Measurements from ENCODE around the gene MAP3K15.

Gene MAP3K15

GRCh38 chrX:19543020-19543715 lies 27.9 kb upstream of the MAP3K15 start:
- DNase-seq (ENCODE audit: insufficient read length, low spot score) (no peak), FAIRE-seq (no peak)

GRCh38 chrX:19541931-19542330 lies 26.6 kb upstream of the MAP3K15 start:
- no peak for DNase-seq (ENCODE audit: insufficient read length, low spot score)
- TF ChIP-seq TAF1 (IDR thresholded peaks at IDR 0.05; ENCODE audit: low read depth, low read length) (no peak), SPI1 (IDR thresholded peaks at IDR 0.05; ENCODE audit: low read depth, low read length) (no peak), POLR2A (IDR thresholded peaks at IDR 0.05; ENCODE audit: low read depth, low read length) (no peak), POLR2AphosphoS5 (IDR thresholded peaks at IDR 0.05; ENCODE audit: low read depth, low read length) (no peak), PAX5 (IDR thresholded peaks at IDR 0.05; ENCODE audit: insufficient read depth, low read length, severe bottlenecking) (no peak), POU2F2 (IDR thresholded peaks at IDR 0.05; ENCODE audit: low read depth, low read length) (no peak)
- no peak for FAIRE-seq

More at GRCh38 chrX:19543020-19543715, 27.9 kb upstream of the MAP3K15 start:
- no peak for TF ChIP-seq POLR2A (IDR thresholded peaks at IDR 0.05; ENCODE audit: low read depth, low read length)
- no peak for TF ChIP-seq PAX5 (IDR thresholded peaks at IDR 0.05; ENCODE audit: insufficient read depth, low read length, severe bottlenecking)
- no peak for TF ChIP-seq SPI1 (IDR thresholded peaks at IDR 0.05; ENCODE audit: low read depth, low read length)
- no peak for TF ChIP-seq POU2F2 (IDR thresholded peaks at IDR 0.05; ENCODE audit: low read depth, low read length)
- no peak for TF ChIP-seq POLR2AphosphoS5 (IDR thresholded peaks at IDR 0.05; ENCODE audit: low read depth, low read length)

DNA sequence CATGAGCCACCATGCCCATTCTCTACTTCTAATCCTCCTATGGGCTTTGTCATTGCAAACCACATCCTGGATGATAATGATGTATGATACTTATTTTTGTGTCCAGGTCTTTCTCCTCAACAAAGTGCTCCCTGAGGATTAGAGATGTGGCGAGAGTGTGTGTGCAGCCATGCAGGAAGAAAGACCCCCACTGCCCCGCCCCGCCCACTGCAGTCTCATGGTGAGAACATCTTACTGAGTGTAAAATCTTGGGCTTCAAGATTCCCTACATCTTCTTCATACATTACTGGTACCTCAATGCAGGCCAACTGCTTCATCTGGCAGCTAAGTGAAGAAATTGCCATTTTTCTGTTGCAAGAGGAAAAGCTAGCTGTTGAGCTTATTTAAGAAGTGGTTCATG lies 25.9 kb upstream of the MAP3K15 start:
- TF ChIP-seq PAX5 (IDR thresholded peaks at IDR 0.05; ENCODE audit: insufficient read depth, low read length, severe bottlenecking) (no peak), POLR2AphosphoS5 (IDR thresholded peaks at IDR 0.05; ENCODE audit: low read depth, low read length) (no peak), SPI1 (IDR thresholded peaks at IDR 0.05; ENCODE audit: low read depth, low read length) (no peak), TAF1 (IDR thresholded peaks at IDR 0.05; ENCODE audit: low read depth, low read length) (no peak), POLR2A (IDR thresholded peaks at IDR 0.05; ENCODE audit: low read depth, low read length) (no peak), POU2F2 (IDR thresholded peaks at IDR 0.05; ENCODE audit: low read depth, low read length) (no peak)
- DNase-seq (ENCODE audit: insufficient read length, low spot score), result no peak
- no peak for FAIRE-seq

- no peak for FAIRE-seq
- DNase-seq (ENCODE audit: insufficient read length, low spot score), result no peak
- TF ChIP-seq TAF1 (IDR thresholded peaks at IDR 0.05; ENCODE audit: low read depth, low read length), result no peak
- no peak for TF ChIP-seq SPI1 (IDR thresholded peaks at IDR 0.05; ENCODE audit: low read depth, low read length)
- TF ChIP-seq POLR2AphosphoS5 (IDR thresholded peaks at IDR 0.05; ENCODE audit: low read depth, low read length), result no peak
- no peak for TF ChIP-seq PAX5 (IDR thresholded peaks at IDR 0.05; ENCODE audit: insufficient read depth, low read length, severe bottlenecking)
- TF ChIP-seq POLR2A (IDR thresholded peaks at IDR 0.05; ENCODE audit: low read depth, low read length), result no peak
- TF ChIP-seq POU2F2 (IDR thresholded peaks at IDR 0.05; ENCODE audit: low read depth, low read length), result no peak
Measured at GRCh38 chrX:19540076-19540475, 24.8 kb upstream of the MAP3K15 start.

DNA sequence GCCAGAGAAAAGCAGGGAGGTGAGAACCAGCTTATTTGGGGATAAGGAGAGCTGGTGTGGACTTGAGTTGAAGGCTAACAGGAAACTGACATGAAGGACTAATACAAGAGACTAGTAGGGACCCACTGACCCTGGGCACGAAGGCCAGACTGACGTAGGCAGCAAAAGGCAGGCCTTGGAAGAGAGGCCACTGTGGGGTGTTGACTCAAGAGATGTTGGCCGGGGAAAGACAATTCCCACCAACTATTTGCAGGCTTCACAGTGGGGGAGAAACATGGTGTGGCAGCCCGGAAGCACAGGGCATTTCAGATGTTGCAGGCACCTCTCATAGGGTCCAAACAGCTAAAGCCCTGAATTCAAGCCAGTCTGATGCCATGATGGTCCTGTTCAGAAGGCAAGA lies 24.4 kb upstream of the MAP3K15 start:
- FAIRE-seq, result no peak
- no peak for DNase-seq (ENCODE audit: insufficient read length, low spot score)
- TF ChIP-seq TAF1 (IDR thresholded peaks at IDR 0.05; ENCODE audit: low read depth, low read length), result no peak
- TF ChIP-seq POU2F2 (IDR thresholded peaks at IDR 0.05; ENCODE audit: low read depth, low read length), result no peak
- TF ChIP-seq SPI1 (IDR thresholded peaks at IDR 0.05; ENCODE audit: low read depth, low read length), result no peak
- no peak for TF ChIP-seq POLR2A (IDR thresholded peaks at IDR 0.05; ENCODE audit: low read depth, low read length)
- no peak for TF ChIP-seq POLR2AphosphoS5 (IDR thresholded peaks at IDR 0.05; ENCODE audit: low read depth, low read length)
- no peak for TF ChIP-seq PAX5 (IDR thresholded peaks at IDR 0.05; ENCODE audit: insufficient read depth, low read length, severe bottlenecking)

DNA sequence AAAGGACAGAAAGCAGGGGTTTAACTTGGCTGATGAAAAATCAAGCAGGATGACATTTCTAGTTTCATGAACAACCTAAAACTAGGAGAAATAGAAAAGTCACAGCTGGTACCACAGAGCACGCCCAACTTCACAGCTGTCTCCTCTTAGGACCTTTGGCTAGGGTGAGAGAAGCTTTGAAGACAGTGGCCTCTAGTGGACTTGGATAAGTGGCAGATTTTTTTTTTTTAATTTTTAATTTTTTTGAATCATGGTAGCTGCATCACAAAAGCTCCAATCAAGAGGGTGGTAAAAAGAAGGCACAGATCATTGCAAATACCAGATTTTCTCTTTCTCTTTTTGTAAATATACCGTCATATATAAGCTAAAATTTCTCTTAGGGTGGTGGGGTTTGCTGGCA lies 20.2 kb upstream of the MAP3K15 start:
- FAIRE-seq (no peak), DNase-seq (ENCODE audit: insufficient read length, low spot score) (no peak)
- no peak for TF ChIP-seq PAX5 (IDR thresholded peaks at IDR 0.05; ENCODE audit: insufficient read depth, low read length, severe bottlenecking)
- TF ChIP-seq POLR2A (IDR thresholded peaks at IDR 0.05; ENCODE audit: low read depth, low read length), result no peak
- no peak for TF ChIP-seq TAF1 (IDR thresholded peaks at IDR 0.05; ENCODE audit: low read depth, low read length)
- TF ChIP-seq SPI1 (IDR thresholded peaks at IDR 0.05; ENCODE audit: low read depth, low read length), result no peak
- TF ChIP-seq POU2F2 (IDR thresholded peaks at IDR 0.05; ENCODE audit: low read depth, low read length), result no peak
- no peak for TF ChIP-seq POLR2AphosphoS5 (IDR thresholded peaks at IDR 0.05; ENCODE audit: low read depth, low read length)

DNA sequence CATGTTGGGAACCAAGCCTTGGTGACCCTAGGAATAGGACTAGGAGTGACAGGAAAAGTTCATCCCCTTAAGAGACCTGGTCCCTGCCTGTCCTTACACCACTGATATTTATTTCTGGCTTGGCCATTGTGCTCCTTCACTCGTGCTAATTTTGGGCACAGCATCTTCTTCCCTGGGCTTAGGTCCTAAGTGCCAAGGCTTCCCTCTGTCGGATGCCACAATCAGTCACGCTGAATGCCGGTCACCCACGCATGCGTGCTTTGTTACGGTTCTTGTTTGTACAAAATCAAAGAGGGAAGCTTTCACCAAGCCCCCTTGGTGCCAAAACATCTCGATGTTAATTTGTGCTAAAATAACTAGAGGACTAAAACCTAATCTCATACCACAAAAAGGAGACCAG lies 17.4 kb upstream of the MAP3K15 start:
- DNase-seq (ENCODE audit: insufficient read length, low spot score) (no peak), FAIRE-seq (no peak)
- TF ChIP-seq TAF1 (IDR thresholded peaks at IDR 0.05; ENCODE audit: low read depth, low read length) (no peak), SPI1 (IDR thresholded peaks at IDR 0.05; ENCODE audit: low read depth, low read length) (no peak), POU2F2 (IDR thresholded peaks at IDR 0.05; ENCODE audit: low read depth, low read length) (no peak), POLR2A (IDR thresholded peaks at IDR 0.05; ENCODE audit: low read depth, low read length) (no peak), POLR2AphosphoS5 (IDR thresholded peaks at IDR 0.05; ENCODE audit: low read depth, low read length) (no peak), PAX5 (IDR thresholded peaks at IDR 0.05; ENCODE audit: insufficient read depth, low read length, severe bottlenecking) (no peak)

DNA sequence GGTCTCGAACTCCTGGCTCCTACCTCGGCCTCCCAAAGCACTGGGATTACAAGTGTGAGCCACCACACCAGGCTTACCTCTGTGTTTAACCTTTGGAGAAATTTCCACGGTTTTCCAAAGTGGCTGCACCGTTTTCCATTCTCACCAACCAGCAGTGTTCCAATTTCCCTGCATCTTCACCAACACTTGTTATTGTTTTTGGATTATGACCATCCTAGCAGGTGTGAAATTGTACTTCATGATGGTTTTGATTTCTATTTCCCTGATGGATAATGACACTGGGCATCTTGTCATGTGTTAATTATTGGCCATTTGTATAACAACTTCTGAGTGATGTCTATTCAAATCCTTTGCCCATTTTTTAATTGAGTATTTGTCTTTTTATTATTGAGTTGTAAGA lies 2.7 kb upstream of the MAP3K15 start:
- FAIRE-seq, result no peak
- TF ChIP-seq POU2F2 (IDR thresholded peaks at IDR 0.05; ENCODE audit: low read depth, low read length) (no peak), SPI1 (IDR thresholded peaks at IDR 0.05; ENCODE audit: low read depth, low read length) (no peak), POLR2A (IDR thresholded peaks at IDR 0.05; ENCODE audit: low read depth, low read length) (no peak)

DNA sequence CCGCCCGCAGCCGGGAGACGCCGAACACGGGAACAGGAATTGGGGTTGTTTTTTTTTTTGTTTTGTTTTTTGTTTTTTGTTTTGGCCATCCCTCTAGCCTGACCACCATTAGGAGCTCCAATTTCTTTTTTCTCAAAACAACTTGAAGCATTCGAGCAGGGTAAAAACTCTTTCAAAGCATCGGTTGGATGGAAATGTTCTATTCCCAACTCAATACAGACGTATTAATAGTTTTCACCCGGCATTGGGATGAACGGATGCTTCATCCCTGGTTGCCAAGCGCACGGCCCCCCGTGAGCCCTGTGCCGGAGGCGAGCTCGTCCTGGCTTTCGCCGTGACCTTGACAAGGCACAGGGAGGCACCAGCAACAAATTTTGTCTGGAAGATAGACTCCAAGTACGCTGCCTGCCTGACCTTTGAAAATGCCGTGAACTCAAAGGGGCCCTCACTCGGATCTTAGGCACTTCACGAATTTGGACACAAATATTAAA lies 352 bp upstream of the MAP3K15 start:
- TF ChIP-seq PAX5 (IDR thresholded peaks at IDR 0.05; ENCODE audit: insufficient read depth, low read length, severe bottlenecking) (no peak), TAF1 (IDR thresholded peaks at IDR 0.05; ENCODE audit: low read depth, low read length) (no peak), POLR2A (IDR thresholded peaks at IDR 0.05; ENCODE audit: low read depth, low read length) (no peak), POU2F2 (IDR thresholded peaks at IDR 0.05; ENCODE audit: low read depth, low read length) (no peak), POLR2AphosphoS5 (IDR thresholded peaks at IDR 0.05; ENCODE audit: low read depth, low read length) (no peak), SPI1 (IDR thresholded peaks at IDR 0.05; ENCODE audit: low read depth, low read length) (no peak)
- no peak for DNase-seq (ENCODE audit: insufficient read length, low spot score)
- no peak for FAIRE-seq

More for the DNA sequence above, 2.7 kb upstream of the MAP3K15 start:
- DNase-seq (ENCODE audit: insufficient read length, low spot score), result no peak

- no peak for DNase-seq (ENCODE audit: insufficient read length, low spot score)
- no peak for FAIRE-seq
- TF ChIP-seq POLR2AphosphoS5 (IDR thresholded peaks at IDR 0.05; ENCODE audit: low read depth, low read length) (no peak), TAF1 (IDR thresholded peaks at IDR 0.05; ENCODE audit: low read depth, low read length) (no peak), SPI1 (IDR thresholded peaks at IDR 0.05; ENCODE audit: low read depth, low read length) (no peak), POLR2A (IDR thresholded peaks at IDR 0.05; ENCODE audit: low read depth, low read length) (no peak), POU2F2 (IDR thresholded peaks at IDR 0.05; ENCODE audit: low read depth, low read length) (no peak), PAX5 (IDR thresholded peaks at IDR 0.05; ENCODE audit: insufficient read depth, low read length, severe bottlenecking) (no peak)
Measured at GRCh38 chrX:19513383-19513782, 1.9 kb downstream of the MAP3K15 start.
